Trophoblast cell (in vitro differentiated cells and primary cell): Measurements from ENCODE around the gene ERGIC1.

Experiments
- DNase-seq, 2 donors: peaks; one replicate each; pipeline ENCODE4 v3.0.0-alpha.2; 2016
- H2AFZ ChIP-seq: 2 replicates; pipeline ENCODE4 v1.6.1; 2013; ENCODE audit warnings: low read length, moderate library complexity, mild to moderate bottlenecking; ENCODE audit not compliant: insufficient read depth, poor library complexity
- H2AK5ac ChIP-seq: 2 replicates; pipeline ENCODE4 v1.6.1; 2013; ENCODE audit warnings: mild to moderate bottlenecking, low read length
- H2BK120ac ChIP-seq: 2 replicates; pipeline ENCODE4 v1.6.1; 2013; ENCODE audit warnings: low read length, mild to moderate bottlenecking, moderate library complexity; ENCODE audit not compliant: insufficient read depth, poor library complexity
- H2BK12ac ChIP-seq: 2 replicates; pipeline ENCODE4 v1.6.1; 2013; ENCODE audit warnings: mild to moderate bottlenecking, low read length, moderate library complexity
- H2BK5ac ChIP-seq: 2 replicates; pipeline ENCODE4 v1.6.1; 2013; ENCODE audit warnings: low read length, low read depth, moderate library complexity, mild to moderate bottlenecking; ENCODE audit not compliant: poor library complexity
- H3K14ac ChIP-seq: 2 replicates; pipeline ENCODE4 v1.6.1; 2013; ENCODE audit warnings: mild to moderate bottlenecking, low read length
- H3K18ac ChIP-seq: 2 replicates; pipeline ENCODE4 v1.6.1; 2013; ENCODE audit warnings: mild to moderate bottlenecking, low read length
- H3K23ac ChIP-seq: 2 replicates; pipeline ENCODE4 v1.6.1; 2013; ENCODE audit warnings: low read length
- H3K27ac ChIP-seq: 2 replicates; pipeline ENCODE4 v1.5.1; 2013; ENCODE audit warnings: low read depth, mild to moderate bottlenecking, inconsistent platforms, low read length, moderate library complexity
- H3K27me3 ChIP-seq: 2 replicates; pipeline ENCODE4 v1.6.1; 2013; ENCODE audit warnings: inconsistent platforms, mild to moderate bottlenecking, low read length, moderate library complexity; ENCODE audit not compliant: insufficient read depth
- H3K36me3 ChIP-seq, 2 experiments: 1 replicate in 1 of 2; 2 replicates in 1 of 2; pipeline ENCODE4 v1.6.1; 2013; ENCODE audit warnings: low read length in 2 of 2, mild to moderate bottlenecking in 2 of 2, moderate library complexity in 1 of 2; ENCODE audit not compliant: insufficient read depth in 2 of 2, control insufficient read depth in 1 of 2
- H3K4ac ChIP-seq: 2 replicates; pipeline ENCODE4 v1.6.1; 2013; ENCODE audit warnings: low read depth, mild to moderate bottlenecking, low read length, moderate library complexity
- H3K4me1 ChIP-seq, 2 experiments: 1 replicate in 1 of 2; 2 replicates in 1 of 2; pipeline ENCODE4 v1.6.1; 2013; ENCODE audit warnings: low read length in 2 of 2, mild to moderate bottlenecking in 2 of 2, moderate library complexity in 1 of 2; ENCODE audit not compliant: insufficient read depth in 2 of 2, control insufficient read depth in 1 of 2
- H3K4me2 ChIP-seq: 2 replicates; pipeline ENCODE4 v1.6.1; 2013; ENCODE audit warnings: inconsistent platforms, mild to moderate bottlenecking, low read length, moderate library complexity
- H3K4me3 ChIP-seq: 2 replicates; pipeline ENCODE4 v1.5.1; 2013; ENCODE audit warnings: mild to moderate bottlenecking, low read depth, low read length, inconsistent platforms
- H3K79me1 ChIP-seq: one replicate; pipeline ENCODE4 v1.6.1; 2013; ENCODE audit warnings: low read length
- H3K79me2 ChIP-seq: 2 replicates; pipeline ENCODE4 v1.6.1; 2013; ENCODE audit warnings: low read length, mild to moderate bottlenecking; ENCODE audit not compliant: control insufficient read depth, insufficient read depth, poor library complexity
- H3K9ac ChIP-seq: 2 replicates; pipeline ENCODE4 v1.6.1; 2013; ENCODE audit warnings: mild to moderate bottlenecking, low read length
- H3K9me3 ChIP-seq: 2 replicates; pipeline ENCODE4 v1.6.1; 2013; ENCODE audit warnings: low read depth, mild to moderate bottlenecking, control low read depth, inconsistent platforms, low read length; ENCODE audit not compliant: insufficient read depth
- H4K12ac ChIP-seq: 2 replicates; pipeline ENCODE4 v1.6.1; 2013; ENCODE audit warnings: low read depth, mild to moderate bottlenecking, low read length, moderate library complexity
- H4K8ac ChIP-seq: 2 replicates; pipeline ENCODE4 v1.6.1; 2013; ENCODE audit warnings: low read depth, mild to moderate bottlenecking, low read length, moderate library complexity
- H4K91ac ChIP-seq: one replicate; pipeline ENCODE4 v1.6.1; 2013; ENCODE audit warnings: low read depth, mild to moderate bottlenecking, low read length, moderate library complexity
- WGBS: extraction: QIAGEN DNeasy Blood & Tissue Kit; methylation state at CpG from one replicate; pipeline ENCODE4 v1.1.7; 2013; ENCODE audit warnings: missing lambda C conversion rate; ENCODE audit not compliant: insufficient read length, insufficient coverage; ENCODE audit errors: extremely low coverage; 5-methylcytosine and 5-hydroxymethylcytosine counted together

ERGIC1 gene

DNA sequence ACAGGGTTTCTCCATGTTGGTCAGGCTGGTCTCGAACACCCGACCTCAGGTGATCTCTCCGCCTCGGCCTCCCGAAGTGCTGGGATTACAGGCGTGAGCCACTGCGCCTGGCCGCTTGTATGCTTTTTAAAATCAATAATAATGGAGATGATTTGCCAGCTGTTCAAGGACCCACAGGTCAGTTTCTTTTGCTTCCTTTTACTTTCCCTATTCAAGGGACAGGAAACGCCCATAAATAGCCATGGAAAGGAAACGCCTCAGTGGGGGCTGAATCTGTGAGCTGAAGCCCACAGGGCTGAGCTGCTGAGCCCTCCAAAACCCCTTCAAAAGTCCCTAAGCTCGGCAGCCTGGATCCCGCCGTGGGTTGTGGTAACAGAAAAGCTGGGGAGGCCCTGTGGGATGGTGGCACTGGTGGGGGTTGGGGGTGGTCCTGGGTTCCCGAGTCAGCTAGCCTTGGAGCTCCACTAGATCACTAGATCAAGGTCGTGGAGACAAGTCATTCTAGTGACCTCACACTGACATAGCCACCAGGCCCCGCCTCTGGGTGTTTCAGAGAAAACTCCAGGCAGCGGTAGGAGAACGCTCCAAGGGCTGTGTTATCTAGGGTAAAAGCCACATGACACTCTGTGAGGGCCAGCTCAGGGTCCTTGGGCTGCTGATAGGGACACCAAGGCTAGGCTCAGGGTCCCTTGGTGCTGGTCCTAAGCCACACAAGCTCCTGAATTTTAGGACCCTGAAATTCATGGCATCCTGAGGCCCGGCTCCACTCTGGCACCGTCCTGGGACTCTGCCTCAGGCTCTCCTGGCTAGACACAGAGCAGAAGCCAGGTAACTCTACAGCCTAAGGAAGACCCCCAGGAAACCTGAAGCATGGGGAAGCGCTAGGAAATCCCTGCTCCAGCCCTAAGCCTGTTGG lies 45.0 kb upstream of the ERGIC1 start:
- Histone ChIP-seq H3K4me3 (no peak overlapping the region), H3K79me1 (peaks cover 2% of the 10 kb centered on the region), H2BK5ac (no peak overlapping the region), H2BK12ac (peak overlapping the region; percentile 19), H3K14ac (peak overlapping the region; percentile 14), H3K9me3 (no peaks in the 10 kb centered on the region), H2AFZ (peak overlapping the region; percentile 23), H3K79me2 (no peaks in the 10 kb centered on the region), H4K91ac (peak overlapping the region; percentile 2), H3K36me3 (no peaks in the 10 kb centered on the region), H4K8ac (no peak overlapping the region), H3K4ac (no peak overlapping the region), H3K23ac (no peak overlapping the region), H3K9ac (no peak overlapping the region), H2BK120ac (peak overlapping the region; percentile 9), H3K27me3 (no peaks in the 10 kb centered on the region), H3K4me1 (peaks cover 6 to 14% of the 10 kb centered on the region in 2 experiments), H4K12ac (no peak overlapping the region), H3K27ac (no peak overlapping the region), H3K18ac (no peak overlapping the region), H2AK5ac (no peak overlapping the region), H3K4me2 (no peak overlapping the region)
- DNase-seq: peak; percentile 61 to 67
- no CpG with 5 or more reads among the region's 21 CpGs for WGBS

DNA sequence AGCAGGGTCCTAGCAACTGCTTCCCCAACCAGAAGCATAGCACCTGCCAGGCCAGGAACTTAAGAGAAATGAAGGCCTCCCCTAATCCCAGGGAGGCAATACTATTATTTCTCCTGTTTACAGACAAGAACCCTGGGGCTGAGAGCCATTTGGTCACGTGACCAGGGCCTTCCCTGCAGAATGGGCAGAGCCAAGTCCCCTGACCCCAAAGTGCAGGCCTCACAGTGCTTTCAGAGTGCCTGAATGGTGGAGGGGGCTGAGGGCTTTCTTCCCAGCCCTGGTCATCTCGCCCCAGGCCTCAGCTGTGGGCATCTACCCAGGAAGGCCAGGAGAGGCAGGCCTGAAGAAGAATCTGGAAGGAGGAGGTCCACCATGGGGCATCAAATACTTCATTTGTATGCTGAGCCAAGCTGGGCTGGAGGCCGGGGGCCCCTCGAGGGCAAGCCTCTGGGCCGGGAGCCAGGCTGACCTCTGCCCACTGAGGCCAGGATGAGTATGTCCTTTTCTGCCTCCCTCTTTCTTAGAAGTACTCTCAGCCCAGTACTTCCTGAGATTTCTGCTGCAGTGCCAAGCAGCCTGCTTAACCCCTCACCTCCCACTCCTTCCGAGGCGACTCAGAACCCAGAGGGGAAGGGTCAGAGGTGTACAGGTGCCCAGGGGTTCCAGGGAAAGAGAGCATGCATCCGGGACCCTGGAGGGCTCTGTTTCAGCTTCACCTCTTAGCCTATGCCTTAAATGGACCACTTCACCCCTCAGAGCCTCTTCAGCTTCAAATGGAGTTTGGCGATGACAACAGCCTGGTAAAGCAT lies 44.2 kb upstream of the ERGIC1 start:
- Histone ChIP-seq H3K79me2 (no peaks in the 10 kb centered on the region), H2BK120ac (no peak overlapping the region), H3K4ac (no peak overlapping the region), H3K4me2 (no peak overlapping the region), H3K4me1 (peaks cover 6 to 14% of the 10 kb centered on the region in 2 experiments), H3K4me3 (no peak overlapping the region), H3K9me3 (no peaks in the 10 kb centered on the region), H3K18ac (no peak overlapping the region), H3K36me3 (no peaks in the 10 kb centered on the region), H3K9ac (no peak overlapping the region), H4K12ac (no peak overlapping the region), H2BK12ac (peak overlapping the region; percentile 19), H3K79me1 (peaks cover 2% of the 10 kb centered on the region), H3K23ac (no peak overlapping the region), H4K91ac (peak overlapping the region; percentile 2), H3K14ac (no peak overlapping the region), H2BK5ac (no peak overlapping the region), H3K27ac (no peak overlapping the region), H4K8ac (no peak overlapping the region), H2AFZ (peak overlapping the region; percentile 47), H2AK5ac (no peak overlapping the region), H3K27me3 (no peaks in the 10 kb centered on the region)
- no CpG with 5 or more reads among the region's 9 CpGs for WGBS
- DNase-seq: no peak

DNA sequence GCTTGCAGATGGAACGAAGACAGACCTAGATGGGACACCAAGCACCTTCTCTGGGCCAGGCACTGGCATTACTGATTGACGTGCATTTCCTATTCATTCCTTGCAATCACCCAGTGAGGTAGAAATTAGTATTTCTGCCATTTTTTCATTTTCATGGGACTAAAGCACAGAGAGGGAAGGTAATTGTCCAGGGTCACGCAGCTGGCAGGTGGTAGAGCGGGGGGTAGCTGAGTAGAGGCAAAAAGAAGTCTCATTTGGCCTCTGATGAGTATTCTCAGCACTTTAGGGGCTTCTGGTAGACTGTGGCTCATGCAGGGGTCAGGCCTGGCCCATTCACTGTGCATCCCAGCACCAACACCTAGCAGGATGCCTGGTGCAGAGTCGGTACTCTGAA lies 43.6 kb upstream of the ERGIC1 start:
- Histone ChIP-seq H4K8ac (no peak overlapping the region), H3K79me1 (peaks cover 2% of the 10 kb centered on the region), H3K4me3 (no peak overlapping the region), H2BK12ac (no peak overlapping the region), H2BK120ac (no peak overlapping the region), H3K27ac (no peak overlapping the region), H3K4me1 (peaks cover 6 to 14% of the 10 kb centered on the region in 2 experiments), H3K9ac (no peak overlapping the region), H2AFZ (no peak overlapping the region), H2AK5ac (no peak overlapping the region), H3K27me3 (no peaks in the 10 kb centered on the region), H2BK5ac (no peak overlapping the region), H3K9me3 (no peaks in the 10 kb centered on the region), H3K18ac (no peak overlapping the region), H3K23ac (no peak overlapping the region), H3K4me2 (no peak overlapping the region), H3K79me2 (no peaks in the 10 kb centered on the region), H4K12ac (no peak overlapping the region), H3K4ac (no peak overlapping the region), H4K91ac (no peak overlapping the region), H3K36me3 (no peaks in the 10 kb centered on the region), H3K14ac (no peak overlapping the region)
- no CpG with 5 or more reads among the region's 5 CpGs for WGBS
- DNase-seq: no peak

- Histone ChIP-seq H2BK5ac (no peak overlapping the region), H3K9me3 (no peaks in the 10 kb centered on the region), H3K79me1 (peaks cover 2% of the 10 kb centered on the region), H3K27ac (no peak overlapping the region), H2AFZ (no peak overlapping the region), H4K91ac (no peak overlapping the region), H3K4ac (no peak overlapping the region), H3K18ac (no peak overlapping the region), H3K23ac (no peak overlapping the region), H2BK120ac (no peak overlapping the region), H2AK5ac (no peak overlapping the region), H3K14ac (no peak overlapping the region), H4K12ac (no peak overlapping the region), H3K4me3 (no peak overlapping the region), H2BK12ac (no peak overlapping the region), H3K36me3 (no peaks in the 10 kb centered on the region), H3K9ac (no peak overlapping the region), H3K79me2 (no peaks in the 10 kb centered on the region), H3K4me1 (peaks cover 6 to 14% of the 10 kb centered on the region in 2 experiments), H4K8ac (no peak overlapping the region), H3K27me3 (no peaks in the 10 kb centered on the region), H3K4me2 (no peak overlapping the region)
- DNase-seq: no peak
- WGBS: no CpG with 5 or more reads among the region's 6 CpGs
Measured at GRCh38 chr5:172791286-172791685, 42.8 kb upstream of the ERGIC1 start.
